ENCODE results near the gene PSENEN. TPM values are rescaled to one million over a fixed set of nuclear protein-coding genes. Genes with fewer than 3 reads are reported as not detected.
"Not testable (repeated sequence)": the region's sequence is repeated elsewhere in the genome, so short reads cannot be mapped to it uniquely, and the experiment has no call there.

Gene PSENEN
- total RNA-seq, 1 donor from 2014 or later: 16.3 TPM

DNA sequence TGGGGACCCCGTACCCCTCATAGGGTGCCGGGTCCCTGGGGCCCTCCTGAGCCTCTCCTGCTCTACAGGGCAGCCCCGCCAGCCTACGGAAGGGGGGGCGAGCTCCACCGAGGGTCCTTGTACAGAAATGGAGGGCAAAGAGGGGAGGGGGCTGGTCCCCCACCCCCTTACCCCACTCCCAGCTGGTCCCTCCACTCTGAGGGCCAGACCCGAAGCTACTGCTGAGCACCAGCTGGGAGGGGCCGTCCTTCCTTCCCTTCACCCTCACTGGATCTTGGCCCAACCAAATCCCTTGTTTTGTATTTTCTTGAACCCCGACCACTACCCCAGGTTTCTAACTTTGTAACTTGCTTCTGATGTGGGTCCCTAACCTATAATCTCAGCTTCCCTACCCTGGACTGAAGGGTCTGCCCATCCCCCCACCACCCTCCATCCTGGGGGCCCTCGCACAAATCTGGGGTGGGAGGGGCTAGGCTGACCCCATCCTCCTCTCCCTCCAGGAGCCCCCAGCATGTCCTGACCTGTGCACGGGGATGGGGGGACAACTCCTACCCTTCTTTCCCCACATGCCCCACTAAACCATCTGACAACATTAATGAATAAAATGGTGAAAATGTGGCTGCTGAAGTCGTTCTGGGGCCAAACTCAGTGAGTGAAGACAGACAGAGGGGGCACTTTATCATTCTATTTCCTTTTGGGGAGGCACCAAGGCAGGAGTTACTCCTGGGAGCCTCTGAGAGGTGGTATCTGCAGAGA is 42.9 kb downstream of the PSENEN start:
- DNase-seq (ENCODE audit: low read depth in 2 of 2): no peak

DNA sequence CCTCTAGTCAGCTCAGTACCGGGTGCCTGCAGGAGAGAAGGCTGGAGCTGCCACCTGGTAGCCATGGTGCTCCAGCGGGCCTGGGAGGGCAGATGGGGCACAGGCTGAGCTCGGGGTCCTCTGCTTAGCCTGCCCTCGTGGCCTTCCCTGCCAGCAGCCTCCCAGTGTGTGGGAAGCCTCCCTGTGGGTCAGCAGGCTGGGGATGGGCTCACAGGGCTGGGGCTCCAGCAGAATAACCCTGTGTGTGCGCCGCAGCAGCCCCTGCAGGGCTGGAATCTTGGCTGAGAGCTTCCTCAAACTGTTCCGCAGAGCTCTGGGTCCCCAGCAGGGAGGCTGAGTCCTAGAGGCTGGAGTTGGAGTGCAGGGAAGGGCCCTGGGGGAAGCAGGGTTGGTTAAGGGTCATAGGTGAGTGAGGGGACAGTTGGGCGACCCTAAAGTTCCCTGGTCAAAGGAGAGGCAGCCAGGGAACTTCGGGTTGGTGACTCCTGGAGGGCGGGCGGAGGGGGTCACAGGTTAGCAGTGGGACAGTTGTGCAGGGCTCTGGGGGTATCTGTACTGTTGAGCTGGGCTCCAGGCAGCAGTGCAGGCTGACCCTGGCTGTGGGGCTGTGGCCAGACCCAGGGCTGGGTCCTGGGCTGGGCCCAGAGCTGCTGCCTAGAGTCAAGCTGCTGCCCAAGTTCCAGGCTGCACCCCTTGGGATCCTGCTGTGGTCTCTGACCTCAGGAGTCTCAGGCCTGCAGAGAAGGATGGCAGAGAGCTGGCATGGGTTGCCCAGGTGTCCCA is 43.9 kb downstream of the PSENEN start:
- no peak for DNase-seq (ENCODE audit: low read depth in 2 of 2)

DNA sequence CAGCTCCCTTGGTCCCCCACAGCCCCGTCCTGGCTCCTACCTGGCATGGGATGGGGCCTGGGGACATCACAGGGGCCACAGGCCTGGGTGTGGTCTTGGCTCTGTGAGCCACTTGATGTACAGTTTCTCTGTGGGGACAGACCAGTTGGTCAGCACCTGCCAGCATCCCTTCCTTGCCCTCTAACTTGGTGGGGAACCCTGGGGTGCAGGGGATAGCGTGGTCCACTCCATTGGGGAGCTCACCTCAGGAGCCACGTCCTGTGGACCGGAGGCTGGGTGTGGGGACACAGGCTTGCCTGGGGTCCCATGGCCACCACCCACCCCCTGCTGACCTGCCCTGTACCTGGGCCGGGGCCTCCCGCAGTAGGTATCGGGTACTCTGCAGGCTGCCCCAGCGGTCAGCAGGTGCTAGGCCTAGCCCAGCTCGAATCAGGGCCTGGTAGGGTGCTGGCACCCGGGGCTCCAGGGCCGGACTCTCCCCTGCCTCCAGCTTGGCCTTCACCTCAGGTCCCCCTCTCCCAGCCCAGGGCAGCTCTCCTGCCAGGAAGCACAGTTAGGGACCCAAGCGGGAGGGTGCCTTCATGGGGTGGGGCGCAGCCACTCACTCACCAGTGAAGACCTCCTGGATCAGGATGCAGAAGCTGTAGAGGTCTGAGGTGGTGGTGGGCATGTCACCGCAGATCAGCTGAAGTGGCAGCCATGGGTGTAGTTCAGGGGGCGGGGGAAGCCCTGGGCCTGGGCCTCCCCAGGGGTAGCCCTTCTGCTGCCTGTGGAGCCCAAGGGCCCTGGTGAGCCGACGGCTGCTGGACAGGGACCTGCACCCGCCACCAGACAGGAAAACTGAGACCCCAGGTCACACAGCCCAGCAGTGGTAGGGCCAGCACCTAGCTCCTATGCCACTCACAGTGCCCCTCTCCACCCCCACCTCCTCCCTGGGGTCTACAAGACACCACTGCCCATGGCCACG is 44.8 kb downstream of the PSENEN start:
- DNase-seq (ENCODE audit: low read depth in 2 of 2): no peak

DNA sequence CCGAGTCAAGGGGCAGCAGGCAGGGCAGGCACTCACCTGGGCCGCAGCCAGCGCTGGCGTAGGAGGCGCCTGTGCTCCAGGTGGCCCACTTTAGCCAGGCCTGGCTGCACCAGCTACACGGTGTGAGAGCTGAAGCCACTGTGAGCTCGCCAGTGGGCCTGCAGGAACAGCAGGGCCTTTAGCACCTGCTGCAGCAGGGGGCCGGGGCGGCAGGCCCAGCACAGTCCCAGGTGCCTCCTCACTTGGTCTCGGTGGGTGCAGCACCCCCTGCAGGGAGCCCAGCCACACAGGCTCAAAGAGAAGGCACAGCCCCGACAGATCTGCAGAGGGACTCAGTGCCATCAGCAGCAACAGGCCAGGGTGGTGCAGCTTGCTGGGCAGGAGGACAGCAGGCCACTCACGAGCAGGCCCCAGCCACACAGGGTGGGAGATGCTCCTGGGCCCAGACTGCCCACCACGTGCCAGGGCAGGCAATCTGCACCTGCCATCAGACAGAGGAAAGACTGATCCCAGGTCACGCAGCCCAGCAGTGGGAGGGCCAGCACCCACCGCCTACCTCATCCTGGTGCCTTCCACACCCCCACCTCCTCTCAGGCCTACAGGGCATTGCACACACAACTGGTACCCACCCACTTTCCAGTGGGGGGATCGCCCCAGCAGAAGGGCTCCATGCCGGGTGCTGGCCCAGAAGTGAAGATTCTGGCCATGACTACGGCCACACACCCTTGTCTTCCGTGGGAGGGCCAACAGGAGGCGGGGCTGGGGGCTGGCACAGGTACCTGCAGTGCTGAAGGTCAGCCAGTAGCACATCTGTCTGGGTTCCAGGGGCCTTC is 45.7 kb downstream of the PSENEN start:
- DNase-seq (ENCODE audit: low read depth in 2 of 2): peak in 1 of 2 donors; percentile 8

DNA sequence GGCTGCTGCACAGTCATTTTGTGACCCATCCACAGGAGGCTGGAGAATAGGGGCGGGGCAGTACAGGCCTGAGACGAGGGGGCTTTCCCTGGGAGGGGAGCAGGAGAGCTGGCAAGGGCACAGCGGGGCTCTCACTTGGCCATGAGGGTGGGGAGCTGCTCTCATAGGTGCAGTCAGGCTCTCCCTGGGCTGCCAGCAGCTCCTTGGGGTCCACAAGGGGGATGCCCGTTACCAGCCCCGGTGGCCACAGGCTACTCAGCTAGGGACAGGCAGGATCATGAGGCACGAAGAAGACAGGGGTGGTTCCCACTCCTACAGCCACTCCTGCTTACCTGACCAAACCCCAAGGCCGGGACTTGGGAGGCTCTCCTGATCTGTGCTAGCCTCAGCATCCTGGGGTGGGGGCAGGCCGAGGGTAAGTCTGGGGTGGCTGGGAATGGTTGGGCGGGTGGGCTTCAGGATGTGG is 46.4 kb downstream of the PSENEN start:
- DNase-seq (ENCODE audit: low read depth in 2 of 2): no peak

DNA sequence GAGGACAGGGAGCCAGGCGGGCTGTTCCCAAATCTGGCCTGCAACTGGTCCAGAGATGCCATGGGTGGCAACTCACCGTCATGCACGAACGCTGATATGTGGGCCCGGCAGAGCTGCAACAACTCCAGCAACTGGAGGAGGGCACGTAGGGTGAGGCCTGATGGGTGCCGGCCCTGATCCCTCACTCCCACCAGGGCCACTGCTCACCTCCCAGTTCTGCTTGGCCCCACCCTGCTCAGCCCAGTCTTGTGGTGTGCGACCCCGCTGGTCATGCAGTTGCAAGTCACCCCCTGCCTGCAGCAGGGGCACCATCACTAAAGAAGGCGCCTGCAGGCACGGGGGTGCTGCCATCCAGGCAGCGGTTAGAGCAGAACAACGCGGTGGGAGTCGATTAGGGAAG is 46.9 kb downstream of the PSENEN start:
- DNase-seq (ENCODE audit: low read depth in 2 of 2): no peak

DNA sequence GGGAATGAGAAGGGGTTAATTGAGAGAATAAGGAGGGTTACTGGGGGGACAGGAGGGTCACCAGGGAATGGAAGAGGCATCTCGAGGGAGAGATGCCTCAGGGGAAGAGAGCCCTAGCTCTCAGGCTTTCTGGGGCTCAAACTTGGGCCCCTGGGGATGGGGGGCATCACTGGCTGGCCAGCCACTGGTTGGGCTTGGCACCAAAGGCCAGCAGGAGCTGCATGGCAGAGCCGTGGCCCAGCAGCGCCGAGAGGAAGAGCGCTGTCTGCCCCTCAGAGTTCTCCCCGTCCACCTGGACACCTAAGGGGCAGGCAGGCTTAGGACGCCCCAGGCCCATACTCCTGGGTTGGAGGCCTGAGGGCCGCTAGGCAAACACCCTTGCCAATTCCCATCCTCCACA is 47.4 kb downstream of the PSENEN start:
- no peak for DNase-seq (ENCODE audit: low read depth in 2 of 2)

DNA sequence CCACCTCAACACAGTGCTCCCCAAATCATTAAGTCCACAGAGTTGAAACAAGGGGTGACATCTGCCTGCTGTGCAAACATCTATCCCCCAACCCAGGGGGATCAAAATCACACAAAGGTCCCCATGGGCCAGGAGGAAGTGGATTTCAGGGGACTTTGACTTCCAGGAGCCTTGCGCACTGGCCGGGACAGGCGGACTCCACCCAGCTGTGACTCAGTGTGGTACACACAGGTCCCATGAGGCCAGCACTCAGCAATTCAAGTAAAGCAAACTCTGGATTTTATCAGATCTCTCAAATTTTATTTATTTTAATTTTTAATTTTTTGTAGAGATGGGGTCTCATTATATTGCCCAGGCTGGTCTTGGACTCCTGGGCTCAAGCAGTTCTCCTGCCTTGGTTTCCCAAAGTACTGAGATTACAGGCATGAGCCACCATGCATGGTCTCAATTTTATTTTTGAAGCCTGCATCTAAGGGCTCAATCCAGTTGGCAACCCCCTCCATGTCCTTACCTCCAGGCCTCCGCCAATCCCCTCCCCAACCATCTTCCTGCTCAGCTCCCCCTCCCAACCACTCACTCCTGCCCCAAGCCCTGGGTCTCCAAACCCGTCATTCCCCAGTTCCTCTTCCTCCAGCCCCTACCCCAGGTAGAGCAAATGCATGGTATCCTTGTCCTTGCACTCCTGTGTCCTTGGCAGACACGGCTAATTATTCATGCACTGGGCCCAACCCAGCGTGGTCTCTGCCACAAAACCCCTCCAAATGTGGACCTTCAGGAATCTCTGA is 48.1 kb downstream of the PSENEN start:
- DNase-seq (ENCODE audit: low read depth in 2 of 2): no peak

DNA sequence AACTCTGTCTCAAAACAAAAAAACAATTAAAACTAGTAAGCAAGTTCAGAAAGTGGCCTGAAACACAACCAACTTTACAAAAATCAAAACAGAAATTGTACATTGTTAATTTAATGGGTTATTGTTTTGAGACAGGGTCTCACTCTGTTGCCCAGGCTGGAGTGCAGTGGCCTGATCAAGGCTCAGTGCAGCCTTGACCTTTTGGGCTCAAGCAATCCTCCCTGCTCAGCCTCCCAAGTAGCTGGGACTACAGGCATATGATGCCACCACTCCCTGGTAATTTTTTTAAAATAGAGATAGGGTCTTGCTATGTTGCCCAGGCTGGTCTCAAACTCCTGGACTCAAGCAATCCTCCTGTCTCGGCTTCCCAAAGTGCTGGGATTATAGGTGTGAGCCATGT is 50.1 kb downstream of the PSENEN start:
- not testable (repeated sequence) for DNase-seq (ENCODE audit: low read depth in 2 of 2)

Other genes with a start within 250 kb of the PSENEN start
- gene DMKN, start 232.0 kb upstream of the PSENEN start, total RNA-seq: not detected in 2 replicates
- not detected in 2 replicates for gene SBSN, start 217.3 kb upstream of the PSENEN start, total RNA-seq
- not detected in 2 replicates for gene GAPDHS, start 212.2 kb upstream of the PSENEN start, total RNA-seq
- 52.1 and 70.3 TPM in 2 replicates for gene TMEM147, start 200.0 kb upstream of the PSENEN start, total RNA-seq
- gene ATP4A, start 182.0 kb upstream of the PSENEN start, total RNA-seq: not detected in 2 replicates
- gene PMIS2, start 159.5 kb upstream of the PSENEN start, total RNA-seq: not detected in 2 replicates
- gene HAUS5, start 132.9 kb upstream of the PSENEN start, total RNA-seq: 4.9 and 5.6 TPM in 2 replicates
- gene RBM42, start 116.6 kb upstream of the PSENEN start, total RNA-seq: 27.9 and 35.4 TPM in 2 replicates
- gene ETV2, start 103.9 kb upstream of the PSENEN start, total RNA-seq: under 0.01 and 0.26 TPM in 2 replicates
- 243 and 347 TPM in 2 replicates for gene COX6B1, start 97.3 kb upstream of the PSENEN start, total RNA-seq
- gene UPK1A, start 79.1 kb upstream of the PSENEN start, total RNA-seq: not detected in 2 replicates
- not detected in 2 replicates for gene ZBTB32, start 41.1 kb upstream of the PSENEN start, total RNA-seq
- gene KMT2B, start 27.6 kb upstream of the PSENEN start, total RNA-seq: 2.3 and 7.1 TPM in 2 replicates
- 1.1 and 1.8 TPM in 2 replicates for gene IGFLR1, start 3.2 kb upstream of the PSENEN start, total RNA-seq
- 2.4 and 4.3 TPM in 2 replicates for gene U2AF1L4, start 233 bp upstream of the PSENEN start, total RNA-seq
- gene LIN37, start 2.9 kb downstream of the PSENEN start, total RNA-seq: 3.0 and 3.8 TPM in 2 replicates
- gene HSPB6, start 11.4 kb downstream of the PSENEN start, total RNA-seq: 0.13 and 0.25 TPM in 2 replicates
- 1.3 and 1.4 TPM in 2 replicates for gene PROSER3, start 12.5 kb downstream of the PSENEN start, total RNA-seq
- 1.0 and 2.3 TPM in 2 replicates for gene ARHGAP33, start 29.9 kb downstream of the PSENEN start, total RNA-seq
- gene PRODH2, start 67.2 kb downstream of the PSENEN start, total RNA-seq: not detected in 2 replicates
- not detected in 2 replicates for gene NPHS1, start 106.9 kb downstream of the PSENEN start, total RNA-seq
- gene KIRREL2, start 111.3 kb downstream of the PSENEN start, total RNA-seq: not detected in 2 replicates
- gene APLP1, start 122.9 kb downstream of the PSENEN start, total RNA-seq: 1.8 TPM in 2 replicates
- 1.4 and 2.8 TPM in 2 replicates for gene NFKBID, start 154.9 kb downstream of the PSENEN start, total RNA-seq
- 0.38 and 0.39 TPM in 2 replicates for gene HCST, start 156.9 kb downstream of the PSENEN start, total RNA-seq
- not detected in 2 replicates for gene TYROBP, start 162.6 kb downstream of the PSENEN start, total RNA-seq
- 0.77 and 2.9 TPM in 2 replicates for gene LRFN3, start 190.7 kb downstream of the PSENEN start, total RNA-seq
- 7.2 and 14.0 TPM in 2 replicates for gene SDHAF1, start 249.5 kb downstream of the PSENEN start, total RNA-seq